GM21529 (cell line): ENCODE measurements around the gene SCYL3.
"Not testable (repeated sequence)": the region's sequence is repeated elsewhere in the genome, so short reads cannot be mapped to it uniquely, and the experiment has no call there.

Source experiments
- ATAC-seq: cut with Tn5 transposase; IDR thresholded peaks from one replicate; pipeline ENCODE4 v1.9.1; 2021; ENCODE audit not compliant: unreplicated experiment

Gene SCYL3

GRCh38 chr1:169873582-169874199 is 20.0 kb downstream of the SCYL3 start:
- no peak for ATAC-seq

- no peak for ATAC-seq
Observed at GRCh38 chr1:169872906-169873305, 20.8 kb downstream of the SCYL3 start.

- not testable (repeated sequence) for ATAC-seq
Observed at GRCh38 chr1:169871988-169872387, 21.7 kb downstream of the SCYL3 start.

GRCh38 chr1:169869426-169869825 is 24.3 kb downstream of the SCYL3 start:
- no peak for ATAC-seq

- ATAC-seq, result no peak
Observed at GRCh38 chr1:169868978-169869377, 24.7 kb downstream of the SCYL3 start.

DNA sequence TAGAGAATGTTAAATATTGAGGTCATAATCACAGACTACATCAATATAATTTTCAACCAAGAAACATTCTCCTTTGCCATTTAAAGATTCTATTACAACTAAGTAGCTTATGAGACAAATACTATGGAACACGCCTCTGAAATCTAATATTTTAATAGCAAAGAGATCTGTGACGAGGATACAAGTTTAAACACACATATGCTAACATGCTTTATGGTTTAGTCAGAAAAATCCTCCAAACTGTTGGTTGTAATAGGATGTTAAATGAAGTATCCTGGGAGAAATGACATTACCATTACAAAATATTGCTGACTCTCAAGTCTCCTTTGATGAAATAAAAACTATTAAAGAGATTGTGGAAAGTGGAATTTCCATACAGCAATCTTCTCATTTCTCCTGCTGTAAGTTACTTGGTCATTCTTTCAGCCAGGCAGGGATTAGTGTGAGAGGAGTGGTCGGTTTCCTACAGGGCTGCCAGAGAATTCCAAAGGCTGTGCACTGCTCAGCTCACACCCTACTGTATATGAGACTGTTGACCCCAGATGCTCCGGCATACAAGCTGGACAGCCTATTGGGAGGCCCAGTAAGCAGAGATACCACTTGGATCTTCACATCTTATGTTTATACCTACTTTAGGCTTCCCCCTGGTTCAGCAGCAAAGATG is 26.6 kb downstream of the SCYL3 start:
- no peak for ATAC-seq

- ATAC-seq, result no peak
Observed at GRCh38 chr1:169866577-169866976, 27.1 kb downstream of the SCYL3 start.

DNA sequence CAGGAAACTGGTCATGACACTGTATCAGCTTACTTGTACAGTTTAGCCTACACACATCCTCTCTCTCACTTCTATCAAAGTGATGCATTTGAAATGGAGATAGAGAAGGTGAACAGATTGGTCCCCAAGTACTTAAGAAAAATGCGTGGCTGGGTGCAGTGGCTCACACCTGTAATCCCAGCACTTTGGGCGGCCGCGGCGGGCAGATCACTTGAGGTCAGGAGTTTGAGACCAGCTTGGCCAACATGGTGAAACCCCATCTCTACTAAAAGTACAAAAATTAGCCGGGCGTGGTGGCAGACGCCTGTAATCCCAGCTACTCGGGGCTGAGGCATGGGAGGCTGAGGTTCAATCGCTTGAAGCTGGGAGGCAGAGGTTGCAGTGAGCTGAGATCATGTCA is 29.2 kb downstream of the SCYL3 start:
- not testable (repeated sequence) for ATAC-seq

DNA sequence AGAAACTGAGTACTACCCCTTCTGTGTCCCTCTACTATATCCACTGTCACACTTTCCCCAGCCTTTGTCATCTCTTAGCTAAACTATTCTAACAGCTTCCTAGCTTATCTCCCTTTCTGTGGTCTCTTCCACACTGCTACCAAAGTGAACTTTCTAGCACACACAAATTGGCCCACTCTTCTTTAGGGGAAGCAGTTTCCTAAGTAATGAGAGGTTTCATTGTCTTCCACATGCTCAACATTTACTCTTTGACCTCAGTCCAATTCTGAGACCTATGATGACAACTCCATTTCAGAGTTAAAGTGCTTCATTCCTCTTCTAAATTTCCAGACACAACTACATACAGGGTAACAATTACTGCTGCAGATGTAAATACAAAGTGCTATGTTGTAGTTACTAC is 32.9 kb downstream of the SCYL3 start:
- ATAC-seq, result no peak

DNA sequence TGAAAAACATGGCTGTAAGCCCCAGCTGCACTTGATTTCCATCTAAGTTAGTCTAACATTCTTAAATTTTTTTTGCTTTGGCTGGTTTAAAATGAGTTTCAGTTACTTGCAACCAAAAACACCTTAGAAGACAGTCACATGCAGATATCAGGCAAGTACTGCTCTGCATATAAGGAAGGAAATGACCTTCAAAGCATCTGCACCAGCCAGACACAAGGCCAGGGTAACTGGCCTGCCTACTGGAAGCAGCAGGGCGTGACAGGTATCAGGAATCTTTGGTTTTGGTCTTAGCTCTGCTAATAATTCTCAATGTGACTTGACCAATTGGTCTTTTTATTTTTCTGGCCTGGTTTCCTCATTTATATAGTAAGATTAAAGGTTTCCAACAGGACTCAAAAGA is 33.5 kb downstream of the SCYL3 start:
- no peak for ATAC-seq

GRCh38 chr1:169859001-169859400 is 34.7 kb downstream of the SCYL3 start:
- no peak for ATAC-seq

- no peak for ATAC-seq
Observed at GRCh38 chr1:169858467-169858866, 35.2 kb downstream of the SCYL3 start.

GRCh38 chr1:169853341-169853740 is 40.4 kb downstream of the SCYL3 start:
- no peak for ATAC-seq

- ATAC-seq, result no peak
Observed at GRCh38 chr1:169849346-169850022, 44.2 kb downstream of the SCYL3 start.

- no peak for ATAC-seq
Observed at GRCh38 chr1:169848456-169848855, 45.2 kb downstream of the SCYL3 start.

- ATAC-seq, result no peak
Observed at GRCh38 chr1:169844941-169845608, 48.6 kb downstream of the SCYL3 start.

- ATAC-seq, result no peak
Observed at GRCh38 chr1:169838942-169839341, 54.8 kb downstream of the SCYL3 start.

DNA sequence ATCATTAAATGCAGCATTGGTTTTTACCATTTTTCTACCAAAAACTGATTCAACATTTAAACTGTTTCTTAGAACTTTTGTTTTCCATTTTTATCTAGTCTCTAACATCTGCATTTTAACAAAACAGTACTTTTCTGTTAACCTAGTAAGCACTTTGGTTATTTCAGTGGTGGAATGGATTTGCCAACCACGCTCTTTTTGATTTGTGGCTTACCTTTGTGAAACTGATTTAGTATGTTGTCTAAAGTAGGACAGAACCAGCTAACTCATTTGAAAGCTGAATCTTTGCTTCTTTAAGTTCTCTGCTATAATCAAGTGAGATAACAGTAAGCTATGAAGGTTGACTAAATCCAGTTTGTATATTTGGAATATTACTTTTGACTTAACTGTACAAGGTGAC is 57.5 kb downstream of the SCYL3 start:
- ATAC-seq, result no peak

GRCh38 chr1:169835647-169836046 is 58.0 kb downstream of the SCYL3 start:
- no peak for ATAC-seq

DNA sequence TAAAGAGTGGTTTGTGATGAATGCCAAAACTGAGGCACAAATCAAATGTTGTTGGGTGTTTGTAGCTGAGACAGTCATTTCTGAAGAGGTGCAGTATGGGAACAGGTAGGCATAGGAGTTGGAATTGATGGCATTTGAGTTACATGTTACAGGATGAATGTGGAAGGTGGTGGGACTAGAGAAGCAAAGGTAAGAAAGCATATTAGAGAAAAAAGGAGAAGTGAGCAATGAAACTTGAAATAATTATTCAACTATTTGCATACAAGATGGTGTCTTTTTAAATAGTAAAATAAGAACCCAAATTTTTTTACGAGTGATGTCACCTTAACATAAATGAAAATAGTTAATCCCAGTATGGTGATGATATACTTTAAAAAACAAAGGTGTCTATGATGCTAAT is 58.8 kb downstream of the SCYL3 start:
- ATAC-seq, result no peak

DNA sequence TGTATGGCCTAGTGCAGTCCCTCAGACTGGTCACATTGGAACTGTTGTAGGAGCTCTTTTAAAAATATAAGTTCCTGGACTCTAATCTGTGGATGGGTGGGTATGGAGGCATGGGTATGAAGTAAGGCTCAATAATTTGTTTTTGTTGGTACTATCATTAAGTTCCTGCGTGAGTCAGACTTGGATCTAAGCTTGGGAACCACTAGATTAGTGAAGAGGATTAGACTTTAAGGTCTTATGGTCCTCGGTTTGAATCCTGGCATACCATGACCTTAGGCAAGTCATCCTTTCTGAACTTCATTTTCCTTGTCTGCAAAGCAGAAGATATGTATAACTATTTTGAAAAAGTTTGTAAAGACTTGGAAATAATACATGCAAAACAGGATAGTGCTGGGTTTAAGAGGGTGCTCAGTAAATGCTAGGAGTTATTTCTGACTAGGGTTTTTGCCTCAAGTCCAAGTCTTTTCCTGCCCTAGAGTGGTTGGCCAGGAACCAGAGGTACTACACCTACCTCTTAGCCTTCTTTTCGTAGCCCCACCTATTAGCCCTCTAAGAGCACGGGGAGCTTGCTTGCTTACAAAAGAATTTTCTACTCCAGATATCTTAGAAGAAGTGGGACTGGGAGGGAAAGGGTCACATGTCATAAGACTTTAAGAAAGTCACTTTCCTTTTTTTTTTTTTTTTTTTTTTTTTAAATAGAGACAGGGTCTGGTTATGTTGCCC is 60.4 kb downstream of the SCYL3 start:
- no peak for ATAC-seq
